Neuronal stem cell (in vitro differentiated cells): ENCODE measurements around the gene ZNF367.
A peak's percentile ranks its signal among the peaks of the same experiment; 100 is the strongest.
"Not testable (repeated sequence)": the region's sequence is repeated elsewhere in the genome, so short reads cannot be mapped to it uniquely, and the experiment has no call there.

Experiments
- DNase-seq: peaks from one replicate; pipeline ENCODE4 v3.0.0-alpha.2; 2013; ENCODE audit warnings: low spot score
- H2AFZ ChIP-seq: one replicate; pipeline ENCODE4 v1.6.1; 2013; ENCODE audit warnings: mild to moderate bottlenecking, low read length, inconsistent platforms
- H2AK5ac ChIP-seq: 2 replicates; pipeline ENCODE4 v1.6.1; 2013; ENCODE audit warnings: low read depth, mild to moderate bottlenecking, inconsistent platforms, low read length, moderate library complexity, mixed read lengths
- H2BK120ac ChIP-seq: 2 replicates; pipeline ENCODE4 v1.6.1; 2013; ENCODE audit warnings: low read depth, mild to moderate bottlenecking, inconsistent platforms, low read length, moderate library complexity, mixed read lengths
- H2BK12ac ChIP-seq: one replicate; pipeline ENCODE4 v1.6.1; 2013; ENCODE audit warnings: low read length, inconsistent platforms
- H2BK15ac ChIP-seq: 2 replicates; pipeline ENCODE4 v1.6.1; 2013; ENCODE audit warnings: mild to moderate bottlenecking, low read length, inconsistent platforms, mixed read lengths
- H2BK5ac ChIP-seq: one replicate; pipeline ENCODE4 v1.6.1; 2013; ENCODE audit warnings: inconsistent platforms, mild to moderate bottlenecking, low read length, moderate library complexity
- H3K14ac ChIP-seq: one replicate; pipeline ENCODE4 v1.6.1; 2013; ENCODE audit warnings: low read length, inconsistent platforms
- H3K18ac ChIP-seq: 2 replicates; pipeline ENCODE4 v1.6.1; 2013; ENCODE audit warnings: low read length, inconsistent platforms
- H3K23ac ChIP-seq: 2 replicates; pipeline ENCODE4 v1.6.1; 2013; ENCODE audit warnings: low read depth, mild to moderate bottlenecking, mixed read lengths, low read length, inconsistent platforms; ENCODE audit not compliant: poor library complexity
- H3K27ac ChIP-seq: replicated peaks from 3 replicates; pipeline ENCODE4 v1.5.1; 2013; ENCODE audit warnings: low read length, inconsistent platforms
- H3K27me3 ChIP-seq, 3 experiments: 2 replicates each; pipeline ENCODE4 v1.6.1; 2013; ENCODE audit warnings: low read length in 3 of 3, mild to moderate bottlenecking in 2 of 3, inconsistent platforms in 1 of 3, low read depth in 1 of 3, mixed read lengths in 1 of 3, moderate library complexity in 1 of 3; ENCODE audit not compliant: control insufficient read depth in 3 of 3, insufficient read depth in 3 of 3
- H3K36me3 ChIP-seq, 2 donors: replicated peaks in 1 of 2; 2 replicates each; pipeline ENCODE4 v1.6.1; 2013; ENCODE audit warnings: low read length in 2 of 2; ENCODE audit not compliant: control insufficient read depth in 2 of 2, insufficient read depth in 2 of 2
- H3K4ac ChIP-seq: 2 replicates; pipeline ENCODE4 v1.6.1; 2013; ENCODE audit warnings: inconsistent platforms, mild to moderate bottlenecking, low read length, moderate library complexity
- H3K4me1 ChIP-seq, 2 donors: 1 replicate in 1 of 2; 2 replicates in 1 of 2; pipeline ENCODE4 v1.6.1; 2013; ENCODE audit warnings: low read length in 2 of 2, low read depth in 1 of 2; ENCODE audit not compliant: control insufficient read depth in 2 of 2, insufficient read depth in 1 of 2
- H3K4me2 ChIP-seq: one replicate; pipeline ENCODE4 v1.6.1; 2013; ENCODE audit warnings: mild to moderate bottlenecking, low read length, inconsistent platforms; ENCODE audit not compliant: insufficient read depth, poor library complexity, severe bottlenecking
- H3K4me3 ChIP-seq, 2 donors: 2 replicates each; pipeline ENCODE4 v1.5.1; 2013; ENCODE audit warnings: low read length in 2 of 2, mild to moderate bottlenecking in 2 of 2, inconsistent platforms in 1 of 2, moderate library complexity in 1 of 2
- H3K79me1 ChIP-seq: one replicate; pipeline ENCODE4 v1.6.1; 2013; ENCODE audit warnings: low read depth, mild to moderate bottlenecking, inconsistent platforms, low read length, moderate library complexity
- H3K9ac ChIP-seq: one replicate; pipeline ENCODE4 v1.6.1; 2013; ENCODE audit warnings: mild to moderate bottlenecking, low read depth, low read length, inconsistent platforms; ENCODE audit not compliant: poor library complexity
- H3K9me3 ChIP-seq, 2 donors: replicated peaks in 1 of 2; 2 replicates each; pipeline versions ENCODE3 to v1.6.1; 2013; ENCODE audit warnings: low read length in 2 of 2, mild to moderate bottlenecking in 2 of 2, inconsistent platforms in 1 of 2, low read depth in 1 of 2, mixed read lengths in 1 of 2, moderate library complexity in 1 of 2; ENCODE audit not compliant: control insufficient read depth in 2 of 2, insufficient read depth in 1 of 2
- H4K8ac ChIP-seq: one replicate; pipeline ENCODE4 v1.6.1; 2013; ENCODE audit warnings: low read depth, mild to moderate bottlenecking, inconsistent platforms, low read length, moderate library complexity
- H4K91ac ChIP-seq: one replicate; pipeline ENCODE4 v1.6.1; 2013; ENCODE audit warnings: low read length, low read depth, mild to moderate bottlenecking, inconsistent platforms; ENCODE audit not compliant: poor library complexity
- WGBS, 2 donors: extraction: QIAGEN DNeasy Blood & Tissue Kit; methylation state at CpG; one replicate each; pipeline ENCODE4 v1.1.7; 2013; ENCODE audit warnings: missing lambda C conversion rate in 2 of 2, mixed read lengths in 1 of 2; ENCODE audit not compliant: insufficient read length in 2 of 2, insufficient replicate concordance in 1 of 2; ENCODE audit errors: extremely low coverage in 2 of 2; 5-methylcytosine and 5-hydroxymethylcytosine counted together

ZNF367 gene

DNA sequence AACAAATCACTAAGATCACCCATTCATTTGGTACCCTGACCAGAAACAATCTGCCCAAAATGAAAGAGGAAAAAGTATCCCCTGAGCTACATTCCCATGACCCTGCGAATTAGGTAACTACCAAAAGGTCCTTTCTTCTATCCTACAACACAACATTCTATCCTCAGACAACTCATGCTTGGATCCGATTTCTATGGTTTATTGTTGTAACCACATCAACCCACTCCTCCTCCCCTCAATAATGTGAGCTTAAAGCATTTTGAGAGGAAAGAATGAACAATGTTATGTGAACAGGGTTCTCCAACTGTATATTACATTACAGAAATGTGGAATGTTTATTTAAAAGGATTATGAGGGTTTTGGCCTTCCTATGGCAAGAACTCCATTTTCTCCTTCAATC, 38.7 kb downstream of the ZNF367 start:
- H3K23ac ChIP-seq, result no peak overlapping the region
- no peak overlapping the region for H3K18ac ChIP-seq
- no peak overlapping the region for H4K91ac ChIP-seq
- H2BK5ac ChIP-seq, result no peak overlapping the region
- H3K27ac ChIP-seq, result no peak overlapping the region
- H3K4me1 ChIP-seq, result peaks cover 5 to 7% of the 10 kb centered on the region in 2 donors
- DNase-seq, result no peak
- no peak overlapping the region for H3K4me3 ChIP-seq
- no peak overlapping the region for H4K8ac ChIP-seq
- no peak overlapping the region for H2BK15ac ChIP-seq
- H2AFZ ChIP-seq, result no peak overlapping the region
- no peaks in the 10 kb centered on the region for H3K27me3 ChIP-seq
- no peak overlapping the region for H2BK120ac ChIP-seq
- no CpG with 5 or more reads among the region's 2 CpGs for WGBS, 2 donors
- H3K4me2 ChIP-seq, result no peak overlapping the region
- H2BK12ac ChIP-seq, result no peak overlapping the region
- H3K9me3 ChIP-seq, result no peaks in the 10 kb centered on the region
- H3K4ac ChIP-seq, result no peak overlapping the region
- H2AK5ac ChIP-seq, result no peak overlapping the region
- H3K14ac ChIP-seq, result no peak overlapping the region
- no peaks in the 10 kb centered on the region for H3K79me1 ChIP-seq
- peaks cover 0 to 17% of the 10 kb centered on the region in 2 donors for H3K36me3 ChIP-seq
- no peak overlapping the region for H3K9ac ChIP-seq

DNA sequence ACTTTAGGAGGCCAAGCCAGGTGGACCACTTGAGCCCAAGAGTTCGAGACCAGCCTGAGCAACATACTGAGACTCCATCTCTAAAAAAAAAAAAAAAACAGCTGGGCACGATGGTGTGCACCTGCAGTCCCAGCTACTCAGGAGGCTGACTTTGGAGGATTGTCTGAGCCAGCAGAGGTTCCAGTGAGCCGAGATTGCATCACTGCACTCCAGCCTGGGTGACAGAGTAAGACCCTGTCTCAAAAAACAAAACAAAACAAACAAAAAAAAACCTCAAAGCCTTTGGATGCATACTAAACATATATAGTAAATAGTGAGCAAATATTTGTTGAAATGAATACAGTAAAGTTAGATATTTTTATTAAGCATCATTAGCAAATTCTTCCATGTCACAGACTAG, 40.0 kb downstream of the ZNF367 start:
- no peak for DNase-seq
- WGBS, 2 donors, result no CpG with 5 or more reads among the region's 3 CpGs

DNA sequence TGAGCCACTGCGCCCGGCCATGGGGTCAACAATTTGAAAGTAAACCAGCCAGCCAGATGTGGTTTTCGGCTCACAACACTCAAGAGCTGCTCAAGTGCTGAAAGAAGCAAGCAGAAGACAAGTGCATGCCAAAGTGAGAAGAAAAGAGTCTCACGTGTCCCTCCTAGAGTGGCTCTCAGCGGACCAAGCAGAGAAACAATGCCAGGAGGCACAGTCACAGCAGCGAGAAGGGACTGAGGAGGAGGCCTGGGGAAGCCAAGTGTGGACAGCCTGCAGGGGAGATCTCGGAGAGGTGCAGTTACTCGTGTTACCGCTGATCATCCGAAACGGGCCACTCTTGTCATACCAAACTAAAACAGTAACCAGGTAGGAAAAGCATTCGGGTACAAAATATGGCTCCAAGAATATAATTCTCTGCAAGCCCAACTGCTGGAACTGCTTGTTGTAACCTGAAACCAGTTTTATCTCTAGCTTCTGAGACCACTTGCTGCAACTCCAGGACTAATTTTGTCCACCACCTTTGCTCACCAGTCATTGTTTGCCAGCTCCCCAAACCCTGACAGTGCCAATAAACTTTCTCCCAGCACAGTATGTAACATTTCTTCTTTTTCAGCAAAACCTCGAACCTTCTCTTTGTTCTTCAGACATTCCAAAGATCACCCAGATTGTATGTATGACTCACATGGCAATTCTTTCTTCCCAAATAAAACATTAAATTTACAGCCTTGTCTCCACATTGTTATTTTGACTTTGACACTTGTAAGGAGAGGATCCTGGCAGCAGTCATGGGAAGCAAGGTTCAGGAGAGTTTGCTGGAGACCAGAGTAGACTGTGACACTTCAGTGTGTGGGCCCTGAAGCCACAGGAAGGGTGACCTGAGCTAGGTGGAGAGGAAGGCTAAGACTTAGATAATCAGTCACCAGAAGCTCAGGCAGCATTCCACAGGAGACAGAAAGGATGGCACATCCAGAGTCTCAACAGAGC, 41.0 kb downstream of the ZNF367 start:
- H4K8ac ChIP-seq, result no peak overlapping the region
- no peak overlapping the region for H2BK15ac ChIP-seq
- peaks cover 0 to 13% of the 10 kb centered on the region in 2 donors for H3K36me3 ChIP-seq
- no peak overlapping the region for H4K91ac ChIP-seq
- H3K4me1 ChIP-seq, result peaks cover 5% of the 10 kb centered on the region in 2 donors
- no peak overlapping the region for H3K4me3 ChIP-seq
- no peak overlapping the region for H2AK5ac ChIP-seq
- H2BK12ac ChIP-seq, result no peak overlapping the region
- DNase-seq, result no peak
- H2BK5ac ChIP-seq, result no peak overlapping the region
- peaks cover 0 to 5% of the 10 kb centered on the region in 2 donors for H3K9me3 ChIP-seq
- H3K79me1 ChIP-seq, result no peaks in the 10 kb centered on the region
- no CpG with 5 or more reads among the region's 13 CpGs for WGBS, 2 donors
- H3K4ac ChIP-seq, result no peak overlapping the region
- H3K23ac ChIP-seq, result no peak overlapping the region
- H3K27me3 ChIP-seq, result no peaks in the 10 kb centered on the region
- no peak overlapping the region for H3K14ac ChIP-seq
- H3K27ac ChIP-seq, result no peak overlapping the region
- H3K18ac ChIP-seq, result peak overlapping the region; percentile 82
- no peak overlapping the region for H2BK120ac ChIP-seq
- no peak overlapping the region for H3K4me2 ChIP-seq
- peak overlapping the region; percentile 30 for H3K9ac ChIP-seq
- no peak overlapping the region for H2AFZ ChIP-seq

More for the DNA sequence above, 40.0 kb downstream of the ZNF367 start:
- no peak overlapping the region for H4K91ac ChIP-seq
- H3K9ac ChIP-seq, result no peak overlapping the region
- H3K9me3 ChIP-seq, result peaks cover 0 to under 1% of the 10 kb centered on the region in 2 donors
- H3K4me3 ChIP-seq, result no peak overlapping the region
- no peak overlapping the region for H2BK120ac ChIP-seq
- no peaks in the 10 kb centered on the region for H3K27me3 ChIP-seq
- peaks cover 0 to 13% of the 10 kb centered on the region in 2 donors for H3K36me3 ChIP-seq
- H3K79me1 ChIP-seq, result no peaks in the 10 kb centered on the region
- no peak overlapping the region for H3K18ac ChIP-seq
- H2BK12ac ChIP-seq, result no peak overlapping the region
- H3K27ac ChIP-seq, result no peak overlapping the region
- H2AK5ac ChIP-seq, result no peak overlapping the region
- no peak overlapping the region for H2AFZ ChIP-seq
- no peak overlapping the region for H3K14ac ChIP-seq
- no peak overlapping the region for H2BK5ac ChIP-seq
- H3K4me2 ChIP-seq, result no peak overlapping the region
- no peak overlapping the region for H4K8ac ChIP-seq
- no peak overlapping the region for H2BK15ac ChIP-seq
- H3K4me1 ChIP-seq, result peaks cover 5 to 7% of the 10 kb centered on the region in 2 donors
- no peak overlapping the region for H3K23ac ChIP-seq
- no peak overlapping the region for H3K4ac ChIP-seq

DNA sequence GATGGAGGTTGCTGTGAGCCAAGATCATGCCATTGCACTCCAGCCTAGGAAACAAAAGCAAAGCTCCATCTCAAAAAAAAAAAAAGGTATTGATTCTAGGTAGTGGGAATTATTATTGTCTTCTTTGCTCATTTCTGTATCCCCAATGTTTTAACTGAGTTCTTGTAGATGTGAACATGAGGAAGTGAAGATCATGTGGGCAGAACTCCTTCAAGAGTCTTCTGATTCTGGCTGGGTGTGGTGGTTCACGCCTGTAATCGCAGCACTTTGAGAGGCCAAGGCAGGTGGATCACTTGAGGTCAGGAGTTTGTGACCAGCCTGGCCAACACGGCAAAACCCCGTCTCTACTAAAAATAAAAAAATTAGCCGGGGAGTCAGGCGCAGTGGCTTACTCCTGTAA, 42.7 kb downstream of the ZNF367 start:
- not testable (repeated sequence) for H3K9ac ChIP-seq, H3K4me2 ChIP-seq, H4K8ac ChIP-seq, H3K14ac ChIP-seq, H2AFZ ChIP-seq, H2BK5ac ChIP-seq, H3K36me3 ChIP-seq, DNase-seq, H3K4ac ChIP-seq, H3K27ac ChIP-seq, H3K79me1 ChIP-seq, H4K91ac ChIP-seq, H2BK12ac ChIP-seq, H3K9me3 ChIP-seq, H2BK15ac ChIP-seq, H2BK120ac ChIP-seq, H3K23ac ChIP-seq, H2AK5ac ChIP-seq, H3K4me1 ChIP-seq, H3K18ac ChIP-seq, H3K27me3 ChIP-seq, H3K4me3 ChIP-seq
- no CpG with 5 or more reads among the region's 6 CpGs for WGBS, 2 donors
